SJCRH30 (cell line): ENCODE data around the gene ELF1. TPM values are rescaled to one million over a fixed set of nuclear protein-coding genes. Genes with fewer than 3 reads are reported as not detected.

Experiments
- DNase-seq, 2 experiments: peaks; one replicate each; pipeline ENCODE4 v3.0.0-alpha.2; 2015 to 2020
- H3K27ac ChIP-seq: fragments of 250-450 bp; sonication (Bioruptor Pico); 2 replicates; pipeline ENCODE4 v1.5.1; 2020; ENCODE audit warnings: mild to moderate bottlenecking, moderate library complexity
- H3K27me3 ChIP-seq: fragments of 250-450 bp; sonication (Bioruptor Pico); 2 replicates; pipeline ENCODE4 v1.5.1; 2020; ENCODE audit warnings: mild to moderate bottlenecking, moderate library complexity
- H3K36me3 ChIP-seq: fragments of 250-450 bp; sonication (Bioruptor Pico); 2 replicates; pipeline ENCODE4 v1.5.1; 2020; ENCODE audit warnings: mild to moderate bottlenecking, moderate library complexity
- H3K4me1 ChIP-seq: fragments of 250-450 bp; sonication (Bioruptor Pico); 2 replicates; pipeline ENCODE4 v1.5.1; 2020; ENCODE audit warnings: mild to moderate bottlenecking, moderate library complexity
- H3K4me3 ChIP-seq: fragments of 250-450 bp; sonication (Bioruptor Pico); 2 replicates; pipeline ENCODE4 v1.5.1; 2020; ENCODE audit warnings: mild to moderate bottlenecking, moderate library complexity
- H3K9me3 ChIP-seq: fragments of 250-450 bp; sonication (Bioruptor Pico); replicated peaks from 2 replicates; pipeline ENCODE4 v1.5.1; 2020; ENCODE audit warnings: mild to moderate bottlenecking, moderate library complexity
- total RNA-seq: library from RNA; depleted of rRNA; stranded (reverse); fragments of >200 nt; shearing (Covaris generic); gene quantifications from 2 replicates; pipeline ENCODE4 v1.2.3, GENCODE V29; 2014

Gene ELF1
- total RNA-seq, 1 experiment from 2014 or later = 32.7 TPM

DNA sequence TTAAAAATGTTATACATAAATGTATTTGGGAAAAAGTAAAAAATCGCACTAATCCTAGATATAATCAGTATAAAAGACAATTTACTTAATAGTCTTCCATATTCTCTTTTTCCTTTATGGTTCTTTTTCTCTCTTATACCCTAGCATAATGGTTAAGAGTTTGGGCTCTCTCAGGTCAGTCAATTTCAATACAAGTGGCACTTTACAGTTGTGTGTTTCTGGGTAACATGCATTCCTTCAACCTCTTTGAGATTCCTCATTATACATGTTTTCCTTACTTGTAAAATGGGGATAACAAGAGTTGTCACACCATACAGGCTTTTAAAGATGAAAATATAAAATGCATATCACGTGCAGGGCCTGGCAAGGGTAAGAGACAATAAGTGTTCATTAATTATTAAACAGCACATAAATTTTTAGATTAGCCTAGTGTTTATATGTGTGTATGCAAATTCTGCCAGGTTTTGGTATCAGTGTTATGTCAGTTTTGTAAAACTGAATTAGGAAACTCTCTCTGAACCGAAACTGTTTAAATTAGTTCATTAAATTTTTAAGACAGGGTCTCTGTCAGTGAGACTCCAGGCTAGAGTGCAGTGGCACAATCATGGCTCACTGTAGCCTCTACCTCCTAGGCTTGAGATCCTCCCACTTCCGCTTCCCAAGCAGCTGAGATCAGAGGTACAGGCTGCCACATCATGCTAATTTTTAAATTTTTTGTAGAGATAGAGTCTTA lies 49.8 kb downstream of the ELF1 start:
- Histone ChIP-seq H3K27me3 (no peaks in the 10 kb centered on the region), H3K36me3 (0 out of 2 replicates have a peak, but pooled peaks cover 4% of the 10 kb centered on the region), H3K9me3 (no peaks in the 10 kb centered on the region), H3K4me3 (no peak overlapping the region), H3K27ac (no peak overlapping the region), H3K4me1 (peaks cover 4% of the 10 kb centered on the region; the same call in 1 of the 2 replicates)
- DNase-seq = no peak

DNA sequence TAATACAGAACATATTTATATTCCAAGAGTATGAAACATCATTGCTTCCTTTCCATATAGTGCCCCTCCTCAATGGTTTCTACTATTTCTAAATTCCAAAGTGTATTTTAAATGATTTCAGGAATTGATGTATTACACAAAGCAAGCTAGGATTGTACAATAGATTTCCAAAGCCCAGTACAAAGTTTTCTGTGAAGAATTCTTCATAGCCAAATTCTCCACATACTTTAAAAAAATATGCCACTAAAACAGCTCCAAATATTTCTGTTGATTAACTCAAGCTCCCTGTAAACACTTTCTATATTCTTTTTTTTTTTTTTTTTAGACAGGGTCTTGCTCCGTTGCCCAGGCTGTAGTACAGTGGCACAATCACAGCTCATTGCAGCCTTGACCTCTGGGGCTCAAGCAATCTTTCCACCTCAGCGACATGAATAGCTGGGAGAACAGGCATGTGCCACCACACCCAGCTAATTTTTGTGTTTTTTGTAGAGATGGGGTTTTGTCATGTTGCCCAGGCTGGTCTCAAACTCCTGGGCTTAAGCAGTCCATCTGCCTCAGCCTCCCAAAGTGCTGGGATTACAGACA lies 50.6 kb downstream of the ELF1 start:
- DNase-seq = no peak

DNA sequence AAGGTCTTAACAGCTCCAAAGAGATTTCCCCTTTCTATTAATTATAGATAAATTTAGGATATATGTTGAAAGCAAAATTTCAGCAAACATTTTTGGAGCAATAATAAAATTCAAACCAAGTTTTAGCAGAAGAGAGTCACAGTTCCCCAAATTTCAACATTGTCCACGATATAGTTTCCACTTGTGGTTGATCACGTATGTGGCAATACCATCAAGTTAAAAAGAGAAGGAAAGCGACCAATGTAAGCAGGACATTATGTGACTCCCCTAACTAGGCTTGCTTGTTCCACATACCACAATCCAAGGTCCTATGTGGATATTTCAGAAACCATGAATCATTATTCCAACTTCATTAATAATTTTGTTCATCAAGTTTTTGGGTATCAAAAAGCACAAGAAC lies 52.8 kb downstream of the ELF1 start:
- Histone ChIP-seq H3K4me1 (no peaks in the 10 kb centered on the region), H3K27me3 (no peaks in the 10 kb centered on the region), H3K36me3 (0 out of 2 replicates have a peak, but pooled peaks cover 2% of the 10 kb centered on the region), H3K9me3 (no peaks in the 10 kb centered on the region), H3K4me3 (no peak overlapping the region), H3K27ac (no peak overlapping the region)
- DNase-seq = no peak

More for the DNA sequence above, 50.6 kb downstream of the ELF1 start:
- Histone ChIP-seq H3K4me1 (peaks cover 4% of the 10 kb centered on the region; the same call in 1 of the 2 replicates), H3K4me3 (no peak overlapping the region), H3K9me3 (no peaks in the 10 kb centered on the region), H3K27ac (no peak overlapping the region), H3K27me3 (no peaks in the 10 kb centered on the region), H3K36me3 (0 out of 2 replicates have a peak, but pooled peaks cover 2% of the 10 kb centered on the region)

DNA sequence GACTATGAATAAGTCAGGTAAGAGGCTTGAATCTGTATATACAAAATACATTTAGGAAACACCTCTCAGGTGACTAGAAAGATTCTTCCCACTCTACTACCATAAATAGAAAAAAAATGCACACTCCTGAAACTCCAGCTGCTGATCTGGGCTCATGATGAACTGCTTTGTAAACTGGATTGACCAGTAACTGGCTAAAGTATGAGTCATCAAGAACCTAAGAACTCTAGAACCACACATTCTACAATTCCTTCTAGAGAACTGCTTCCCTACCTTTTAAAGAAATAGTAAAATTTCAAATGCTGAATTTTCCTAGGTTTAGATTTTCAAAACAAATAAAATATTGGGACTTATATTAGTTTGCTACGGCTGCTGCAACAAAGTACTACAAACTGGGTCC lies 55.2 kb downstream of the ELF1 start:
- H3K27ac ChIP-seq = no peak overlapping the region
- no peak for DNase-seq
- H3K9me3 ChIP-seq = no peaks in the 10 kb centered on the region
- H3K4me1 ChIP-seq = no peaks in the 10 kb centered on the region
- H3K4me3 ChIP-seq = no peak overlapping the region
- H3K36me3 ChIP-seq = peaks cover 3% of the 10 kb centered on the region; the same call in 1 of the 2 replicates
- H3K27me3 ChIP-seq = no peaks in the 10 kb centered on the region

DNA sequence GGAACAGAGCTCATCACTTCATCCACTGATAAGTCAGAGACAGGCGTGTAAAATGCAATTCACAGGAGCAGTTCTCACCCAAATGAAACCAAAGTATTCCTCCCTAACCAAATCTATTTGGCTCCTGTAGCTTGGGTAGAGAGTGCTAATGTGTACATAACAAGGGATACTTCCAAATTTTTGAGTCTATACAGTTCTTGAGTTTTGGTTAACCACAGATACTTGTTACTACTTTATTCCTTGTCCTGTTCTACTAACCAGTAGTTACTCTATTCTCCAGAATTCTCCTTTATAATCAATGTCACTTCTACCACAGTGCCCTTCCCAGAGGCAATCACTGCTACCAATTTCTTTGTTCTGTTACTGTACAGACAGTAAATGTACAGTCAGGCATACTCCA lies 57.3 kb downstream of the ELF1 start:
- no peaks in the 10 kb centered on the region for H3K9me3 ChIP-seq
- H3K36me3 ChIP-seq = peaks cover 18% of the 10 kb centered on the region
- no peaks in the 10 kb centered on the region for H3K27me3 ChIP-seq
- H3K4me1 ChIP-seq = no peaks in the 10 kb centered on the region
- H3K4me3 ChIP-seq = no peak overlapping the region
- no peak for DNase-seq
- H3K27ac ChIP-seq = no peak overlapping the region

DNA sequence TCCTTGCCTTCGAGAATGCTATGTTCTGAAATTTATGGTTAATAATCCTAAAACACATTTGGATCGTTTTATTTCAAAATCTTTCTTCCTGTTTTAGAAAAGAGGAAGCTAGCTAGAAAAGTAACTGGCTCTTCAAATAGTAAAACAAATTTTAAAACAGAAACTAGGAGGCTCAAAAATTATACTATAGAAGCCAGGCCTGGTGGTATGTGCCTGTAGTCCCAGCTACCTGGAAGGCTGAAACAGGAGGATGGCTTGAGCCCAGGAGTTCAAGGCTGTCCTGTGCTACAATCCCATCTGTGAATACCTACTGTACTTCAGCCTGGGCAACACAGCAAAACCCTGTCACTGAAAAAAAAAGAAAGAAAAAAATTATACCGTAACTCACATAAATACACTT lies 57.9 kb downstream of the ELF1 start:
- Histone ChIP-seq H3K36me3 (peaks cover 18% of the 10 kb centered on the region), H3K4me1 (no peaks in the 10 kb centered on the region), H3K4me3 (no peak overlapping the region), H3K27me3 (no peaks in the 10 kb centered on the region), H3K9me3 (no peaks in the 10 kb centered on the region), H3K27ac (no peak overlapping the region)
- DNase-seq = no peak

DNA sequence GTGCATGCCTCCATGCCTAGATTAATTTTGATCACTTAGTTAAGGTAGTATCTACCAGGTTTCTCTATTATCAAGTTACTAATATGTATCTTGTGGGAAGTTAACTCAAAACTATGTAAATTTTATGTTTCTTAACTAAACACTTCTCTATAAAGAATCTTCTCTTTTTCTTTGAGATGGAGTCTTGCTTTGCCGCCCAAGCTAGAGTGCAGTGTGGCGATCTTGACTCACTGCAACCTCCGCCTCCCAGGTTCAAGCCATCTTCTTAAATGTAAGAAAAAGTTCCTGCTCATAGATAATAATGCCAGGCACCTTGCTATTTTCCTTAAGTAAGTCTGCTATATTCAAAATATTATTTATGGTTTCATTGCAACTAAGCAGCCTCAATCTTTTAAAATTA lies 58.4 kb downstream of the ELF1 start:
- Histone ChIP-seq H3K4me3 (no peak overlapping the region), H3K27me3 (no peaks in the 10 kb centered on the region), H3K4me1 (no peaks in the 10 kb centered on the region), H3K27ac (no peak overlapping the region), H3K9me3 (no peaks in the 10 kb centered on the region), H3K36me3 (peaks cover 16% of the 10 kb centered on the region)
- no peak for DNase-seq

DNA sequence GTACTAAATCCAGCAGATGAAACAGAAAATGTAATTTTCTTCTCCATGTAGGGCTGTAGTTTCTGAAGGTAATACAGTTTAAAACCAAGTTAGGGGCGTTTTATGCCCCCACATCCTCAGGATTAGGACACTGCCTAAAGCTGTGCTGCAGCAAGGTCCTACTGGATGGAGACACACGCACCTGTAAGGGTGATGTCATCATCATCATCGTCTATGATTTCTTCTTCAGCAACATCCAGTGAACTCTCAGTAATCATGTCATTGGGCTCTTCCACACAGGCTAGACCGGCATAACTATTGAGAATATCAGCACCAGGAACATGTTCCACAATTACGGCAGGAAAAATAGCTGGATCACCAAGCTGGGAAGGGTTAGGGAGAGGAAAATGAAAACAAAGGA lies 60.5 kb downstream of the ELF1 start:
- Histone ChIP-seq H3K27me3 (no peaks in the 10 kb centered on the region), H3K36me3 (peaks cover 20% of the 10 kb centered on the region), H3K27ac (no peak overlapping the region), H3K4me3 (no peak overlapping the region), H3K4me1 (no peaks in the 10 kb centered on the region), H3K9me3 (no peaks in the 10 kb centered on the region)
- DNase-seq = no peak

DNA sequence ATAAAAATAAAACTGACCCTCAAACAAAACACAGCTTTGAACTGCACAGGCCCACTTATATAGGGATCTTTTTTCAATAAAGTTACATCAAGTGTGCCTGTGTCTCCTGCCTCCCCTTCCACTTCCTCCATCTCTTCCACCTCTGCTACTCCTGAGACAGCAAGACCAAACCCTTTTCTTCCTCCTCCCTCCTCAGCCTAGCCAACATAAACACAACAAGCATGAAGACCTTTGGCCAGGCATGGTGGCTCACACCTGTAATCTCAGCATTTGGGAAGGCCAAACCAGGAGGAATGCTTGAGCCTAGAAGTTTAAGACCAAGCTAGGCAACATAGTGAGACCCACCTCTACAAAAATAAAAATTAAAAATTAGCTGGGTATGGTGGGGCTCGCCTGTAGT lies 72.6 kb downstream of the ELF1 start:
- no peaks in the 10 kb centered on the region for H3K27me3 ChIP-seq
- H3K27ac ChIP-seq = no peak overlapping the region
- H3K36me3 ChIP-seq = peaks cover 51% of the 10 kb centered on the region
- no peaks in the 10 kb centered on the region for H3K4me1 ChIP-seq
- H3K4me3 ChIP-seq = no peak overlapping the region
- no peaks in the 10 kb centered on the region for H3K9me3 ChIP-seq
- no peak for DNase-seq

DNA sequence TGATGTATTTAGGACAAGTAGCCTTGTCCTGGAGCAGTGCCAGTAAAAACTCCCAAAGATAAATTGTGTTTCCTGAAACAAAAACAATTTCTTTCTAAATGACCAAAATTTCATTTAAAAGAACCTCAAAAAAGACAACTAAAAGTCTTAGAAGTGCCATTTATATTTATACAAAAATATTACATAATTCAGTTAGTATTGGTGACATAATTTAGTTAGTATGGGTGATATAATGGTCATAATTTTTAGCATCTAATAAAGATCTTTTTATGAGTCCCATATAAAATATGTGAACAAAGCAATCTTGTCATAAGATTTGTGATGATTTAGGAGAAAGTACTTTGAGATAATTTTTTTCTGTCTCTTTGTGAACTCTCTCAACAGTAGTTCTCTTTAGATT lies 76.0 kb downstream of the ELF1 start:
- no peak for DNase-seq
- H3K36me3 ChIP-seq = peaks cover 42% of the 10 kb centered on the region
- no peaks in the 10 kb centered on the region for H3K27me3 ChIP-seq
- no peak overlapping the region for H3K4me3 ChIP-seq
- H3K9me3 ChIP-seq = no peaks in the 10 kb centered on the region
- H3K27ac ChIP-seq = no peak overlapping the region
- no peaks in the 10 kb centered on the region for H3K4me1 ChIP-seq

DNA sequence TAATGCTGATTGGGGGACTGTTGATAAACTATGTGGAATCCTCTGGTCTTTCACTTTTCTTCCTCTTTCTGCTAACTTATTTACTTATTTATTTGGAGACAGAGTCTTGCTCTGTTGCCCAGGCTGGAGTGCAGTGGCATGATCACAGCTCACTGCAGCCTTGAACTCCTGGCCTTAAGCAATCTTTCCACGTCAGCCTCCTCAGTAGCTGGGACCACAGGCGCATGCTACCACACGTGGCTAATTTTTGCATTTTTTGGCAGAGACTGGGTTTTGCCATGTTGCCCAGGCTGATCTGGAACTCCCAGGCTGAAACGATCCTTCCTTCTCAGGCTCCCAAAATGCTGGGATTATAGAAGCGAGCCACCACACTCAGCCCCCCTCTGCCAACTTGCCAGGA lies 77.5 kb downstream of the ELF1 start:
- no peaks in the 10 kb centered on the region for H3K27me3 ChIP-seq
- no peak overlapping the region for H3K27ac ChIP-seq
- DNase-seq = no peak
- no peaks in the 10 kb centered on the region for H3K4me1 ChIP-seq
- H3K4me3 ChIP-seq = no peak overlapping the region
- no peaks in the 10 kb centered on the region for H3K9me3 ChIP-seq
- H3K36me3 ChIP-seq = peaks cover 31% of the 10 kb centered on the region

DNA sequence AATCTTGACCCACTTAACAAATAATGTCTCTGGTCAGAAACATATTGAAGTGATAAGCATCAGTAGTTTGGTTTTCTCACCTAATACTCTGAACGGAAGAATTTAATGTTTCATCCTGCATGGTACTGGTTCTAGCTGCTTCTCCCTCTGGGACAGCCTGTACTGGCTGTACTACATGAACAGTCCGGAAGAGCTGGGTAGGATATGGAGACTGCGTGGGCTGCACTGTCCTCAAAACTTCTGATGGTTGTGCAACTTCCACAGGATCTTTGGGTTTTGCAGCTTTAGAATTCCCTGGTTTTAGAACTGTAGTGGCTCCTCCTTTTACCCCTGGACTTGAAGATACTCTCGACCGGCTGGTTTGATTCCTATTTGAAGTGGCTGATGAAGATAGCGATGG lies 78.3 kb downstream of the ELF1 start:
- no peaks in the 10 kb centered on the region for H3K27me3 ChIP-seq
- peaks cover 30% of the 10 kb centered on the region for H3K36me3 ChIP-seq
- no peak overlapping the region for H3K27ac ChIP-seq
- H3K4me3 ChIP-seq = no peak overlapping the region
- H3K9me3 ChIP-seq = no peaks in the 10 kb centered on the region
- H3K4me1 ChIP-seq = no peaks in the 10 kb centered on the region
- no peak for DNase-seq

DNA sequence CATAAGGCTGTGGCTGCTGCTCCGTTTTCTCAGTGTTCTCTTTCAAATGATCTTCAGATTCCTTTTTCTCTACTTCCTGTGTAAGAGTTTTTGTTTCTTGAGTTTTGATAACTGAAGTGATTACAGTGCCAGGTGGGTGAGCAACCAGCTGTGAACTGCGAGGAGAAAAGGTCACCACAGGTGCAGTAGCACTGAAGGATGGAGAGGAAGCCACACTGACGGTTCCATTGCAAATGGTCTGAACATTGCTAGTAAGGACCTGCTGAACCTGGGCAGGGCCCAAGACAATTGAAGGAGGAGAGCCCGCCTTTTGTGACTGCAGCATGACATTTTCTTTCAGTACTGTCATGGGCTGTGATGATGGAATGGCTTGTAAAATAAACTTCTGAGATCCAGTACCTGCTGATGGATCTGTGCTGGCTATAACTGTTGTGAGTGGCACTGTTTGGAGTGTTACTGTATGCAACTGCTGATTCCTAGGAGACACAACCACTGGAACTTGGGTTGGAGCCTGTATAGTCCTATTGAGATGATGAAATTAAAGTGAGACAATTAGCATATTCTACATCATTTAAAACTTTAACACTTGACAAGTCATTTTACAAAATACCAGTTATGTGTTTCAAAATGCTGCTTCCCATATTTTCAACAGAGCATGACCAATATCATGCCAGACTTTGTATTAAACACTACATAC lies 85.5 kb downstream of the ELF1 start:
- peaks cover 42% of the 10 kb centered on the region for H3K36me3 ChIP-seq
- no peaks in the 10 kb centered on the region for H3K9me3 ChIP-seq
- no peaks in the 10 kb centered on the region for H3K27me3 ChIP-seq
- H3K4me1 ChIP-seq = no peaks in the 10 kb centered on the region
- no peak for DNase-seq
- H3K4me3 ChIP-seq = no peak overlapping the region
- no peak overlapping the region for H3K27ac ChIP-seq

DNA sequence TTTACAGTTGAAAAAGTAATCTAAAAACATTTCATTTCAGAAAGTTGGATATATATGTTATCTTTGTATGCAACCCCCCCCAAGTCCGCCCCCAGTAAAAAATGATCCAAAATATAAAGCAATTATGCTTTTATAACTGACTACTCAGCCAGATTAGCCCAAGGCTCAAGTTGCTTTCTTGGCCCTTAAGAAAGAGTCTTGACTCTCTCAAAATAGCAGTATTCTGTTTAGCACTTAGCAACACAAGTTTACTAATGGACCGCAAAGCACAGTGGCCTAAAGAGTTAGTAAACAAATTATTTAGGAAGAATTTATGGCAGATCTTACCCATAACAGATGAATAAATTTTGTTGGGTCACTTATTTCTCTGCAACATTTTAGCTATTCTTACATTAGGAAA lies 86.9 kb downstream of the ELF1 start:
- Histone ChIP-seq H3K4me3 (no peak overlapping the region), H3K9me3 (no peaks in the 10 kb centered on the region), H3K4me1 (no peaks in the 10 kb centered on the region), H3K27me3 (no peaks in the 10 kb centered on the region), H3K27ac (no peak overlapping the region), H3K36me3 (peaks cover 43% of the 10 kb centered on the region)
- no peak for DNase-seq

DNA sequence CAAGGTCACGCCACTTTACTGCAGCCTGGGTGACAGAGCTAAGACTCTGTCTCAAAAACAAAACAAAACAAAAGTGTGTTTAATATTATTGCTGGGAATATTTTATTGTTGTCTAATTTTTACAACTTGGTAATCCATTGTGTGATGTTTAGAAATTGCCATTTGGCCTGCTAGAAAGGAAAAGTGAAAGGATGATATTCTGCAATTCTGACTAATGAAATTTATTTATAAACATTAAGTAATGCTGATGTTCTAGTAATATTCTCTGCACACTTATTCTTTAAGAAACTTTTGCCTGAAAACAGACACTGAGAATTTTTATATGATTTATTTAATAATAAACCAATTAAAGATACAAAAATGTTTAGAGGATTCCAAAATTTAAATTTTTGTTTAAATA lies 87.4 kb downstream of the ELF1 start:
- H3K36me3 ChIP-seq = peaks cover 43% of the 10 kb centered on the region
- no peak overlapping the region for H3K27ac ChIP-seq
- no peaks in the 10 kb centered on the region for H3K4me1 ChIP-seq
- DNase-seq = no peak
- H3K9me3 ChIP-seq = no peaks in the 10 kb centered on the region
- no peak overlapping the region for H3K4me3 ChIP-seq
- H3K27me3 ChIP-seq = no peaks in the 10 kb centered on the region
